ENCODE results near the gene KRTAP10-10. TPM values are rescaled to one million over a fixed set of nuclear protein-coding genes. Genes with fewer than 3 reads are reported as not detected.
"Not testable (repeated sequence)": the region's sequence is repeated elsewhere in the genome, so short reads cannot be mapped to it uniquely, and the experiment has no call there.

The KRTAP10-10 gene
- total RNA-seq: not detected

- ATAC-seq (no peak), DNase-seq (no peak)
- Mint-ChIP-seq H3K4me1 (ENCODE audit: low read depth) (no peaks in the 10 kb centered on the region), H3K4me3 (no peak within 1 kb of the TSS), H3K27ac (no peak within 1 kb of the TSS), H3K27me3 (no peaks in the 10 kb centered on the region), H3K36me3 (ENCODE audit: low read depth) (peaks cover 2% of the 10 kb centered on the region), H3K9me3 (peaks cover 20% of the 10 kb centered on the region)
- no peak for TF ChIP-seq CTCF (IDR thresholded peaks at IDR 0.05)
- intact Hi-C loops (cut with micrococcal nuclease): no loop called here
- ChIA-PET POLR2A (interaction anchor here (0.6 kb wide), 1 partner anchor 234 kb away, joined by 3 read pairs; no protein-coding TSS in a partner anchor), CTCF (no interaction called here)
These were observed at the start of gene KRTAP10-10 for GRCh38 chr21:44637018-44637850. TSS of gene KRTAP10-10 (plus strand) at chr21:44637356. CDS start at chr21:44637418, 62 bp downstream.

GRCh38 chr21:44589094-44589493, 48.1 kb upstream of the KRTAP10-10 start:
- H3K27ac Mint-ChIP-seq: no peak overlapping the region
- no peak for DNase-seq
- TF ChIP-seq CTCF (IDR thresholded peaks at IDR 0.05): no peak
- H3K27me3 Mint-ChIP-seq: peaks cover 7% of the 10 kb centered on the region
- CTCF ChIA-PET: no interaction called here
- no peaks in the 10 kb centered on the region for H3K9me3 Mint-ChIP-seq
- no peaks in the 10 kb centered on the region for H3K36me3 Mint-ChIP-seq (ENCODE audit: low read depth)
- ATAC-seq: no peak
- POLR2A ChIA-PET: no interaction called here
- no peak overlapping the region for H3K4me3 Mint-ChIP-seq
- intact Hi-C loops (cut with micrococcal nuclease): no loop called here
- H3K4me1 Mint-ChIP-seq (ENCODE audit: low read depth): peaks cover 2% of the 10 kb centered on the region

GRCh38 chr21:44589586-44590305, 47.4 kb upstream of the KRTAP10-10 start:
- no peak overlapping the region for H3K27ac Mint-ChIP-seq
- no peaks in the 10 kb centered on the region for H3K36me3 Mint-ChIP-seq (ENCODE audit: low read depth)
- intact Hi-C loops (cut with micrococcal nuclease): no loop called here
- TF ChIP-seq CTCF (IDR thresholded peaks at IDR 0.05): no peak
- no peak overlapping the region for H3K4me3 Mint-ChIP-seq
- H3K9me3 Mint-ChIP-seq: no peaks in the 10 kb centered on the region
- peaks cover 7% of the 10 kb centered on the region for H3K27me3 Mint-ChIP-seq
- no peaks in the 10 kb centered on the region for H3K4me1 Mint-ChIP-seq (ENCODE audit: low read depth)
- ChIA-PET POLR2A (no interaction called here), CTCF (interaction anchor here (0.8 kb wide), 1 partner anchor 204 kb away, joined by 3 read pairs; no protein-coding TSS in a partner anchor)
- ATAC-seq (no peak), DNase-seq (no peak)

GRCh38 chr21:44590311-44590721, 46.8 kb upstream of the KRTAP10-10 start:
- POLR2A ChIA-PET: no interaction called here
- intact Hi-C loops (cut with micrococcal nuclease): no loop called here
- DNase-seq (no peak), ATAC-seq (no peak)
- Mint-ChIP-seq H3K36me3 (ENCODE audit: low read depth) (no peaks in the 10 kb centered on the region), H3K9me3 (no peaks in the 10 kb centered on the region), H3K27me3 (peaks cover 7% of the 10 kb centered on the region), H3K27ac (no peak overlapping the region), H3K4me1 (ENCODE audit: low read depth) (no peaks in the 10 kb centered on the region), H3K4me3 (no peak overlapping the region)
- TF ChIP-seq CTCF (IDR thresholded peaks at IDR 0.05): no peak
- CTCF ChIA-PET: interaction anchor here (0.8 kb wide), 1 partner anchor 203 kb away, joined by 3 read pairs; no protein-coding TSS in a partner anchor

- ATAC-seq: not testable (repeated sequence)
These were observed 46.0 kb upstream of the KRTAP10-10 start for GRCh38 chr21:44590897-44591800.

GRCh38 chr21:44591801-44592130, 45.4 kb upstream of the KRTAP10-10 start:
- POLR2A ChIA-PET; H3K36me3 Mint-ChIP-seq (ENCODE audit: low read depth); H3K27ac Mint-ChIP-seq; H3K27me3 Mint-ChIP-seq; ATAC-seq; DNase-seq; H3K9me3 Mint-ChIP-seq; H3K4me1 Mint-ChIP-seq (ENCODE audit: low read depth); H3K4me3 Mint-ChIP-seq; CTCF ChIA-PET; intact Hi-C loops (cut with micrococcal nuclease): not testable (repeated sequence)

More at GRCh38 chr21:44590897-44591800, 46.0 kb upstream of the KRTAP10-10 start:
- POLR2A ChIA-PET; H3K4me1 Mint-ChIP-seq (ENCODE audit: low read depth); H3K4me3 Mint-ChIP-seq; intact Hi-C loops (cut with micrococcal nuclease); H3K27me3 Mint-ChIP-seq; DNase-seq; H3K27ac Mint-ChIP-seq; H3K9me3 Mint-ChIP-seq; CTCF ChIA-PET; H3K36me3 Mint-ChIP-seq (ENCODE audit: low read depth): not testable (repeated sequence)

Data from activated CD8-positive, alpha-beta T cell treated with anti-CD3 and anti-CD28 coated beads for 36 hours (primary cell).